K562 (cell line): ENCODE results near the gene SEBOX. TPM values are rescaled to one million over a fixed set of nuclear protein-coding genes. Genes with fewer than 3 reads are reported as not detected.

Experiments used
- AFF4 ChIP-seq: sonication (generic); formaldehyde crosslinking; IDR thresholded peaks from 2 replicates; pipeline ENCODE4 v1.8.0; 2023; ENCODE audit warnings: mild to moderate bottlenecking, missing genetic modification reagents
- ARID2 ChIP-seq: fragments of 450-650 bp; IDR thresholded peaks from 2 replicates; pipeline ENCODE4 v1.6.1; 2017; ENCODE audit warnings: antibody characterized with exemption, mild to moderate bottlenecking
- BDP1 ChIP-seq: IDR thresholded peaks from 3 replicates; pipeline ENCODE4 v1.6.1; 2011; ENCODE audit not compliant: insufficient read length, insufficient read depth
- BHLHE40 ChIP-seq: IDR thresholded peaks from 2 replicates; pipeline ENCODE4 v1.6.1; 2011; ENCODE audit warnings: low read length, improper control_type of control experiment
- CAMTA2 ChIP-seq: fragments of 250-450 bp; sonication (Bioruptor Pico); conservative IDR thresholded peaks from 2 replicates; pipeline ENCODE4 v1.5.1; 2022
- CBFA2T3 ChIP-seq: fragments of 450-650 bp; IDR thresholded peaks from 2 replicates; pipeline ENCODE4 v1.6.1; 2017
- CEBPG ChIP-seq, 3 experiments: fragments of 200-800 bp in 1 of 3; sonication (Bioruptor generic) in 1 of 3; sonication (generic) in 1 of 3; formaldehyde crosslinking in 1 of 3; IDR thresholded peaks in 2 of 3; conservative IDR thresholded peaks in 1 of 3; 2 replicates each; pipeline versions ENCODE4 v1.6.1 to v1.8.0; 2016 to 2022; ENCODE audit warnings: missing compliant biosample characterization in 2 of 3, missing genetic modification characterization in 2 of 3, mild to moderate bottlenecking in 1 of 3, missing genetic modification reagents in 1 of 3
- EHMT2 ChIP-seq: fragments of 450-650 bp; IDR thresholded peaks from 2 replicates; pipeline ENCODE4 v1.6.1; 2018; ENCODE audit warnings: antibody characterized with exemption
- ESRRB ChIP-seq: fragments of 250-450 bp; sonication (Bioruptor Pico); IDR thresholded peaks from 2 replicates; pipeline ENCODE4 v1.5.0; 2020; ENCODE audit warnings: mild to moderate bottlenecking, moderate library complexity, borderline replicate concordance
- GATA2 ChIP-seq: sonication (generic); formaldehyde crosslinking; IDR thresholded peaks from 2 replicates; pipeline ENCODE4 v1.4.0; 2020; ENCODE audit warnings: mild to moderate bottlenecking, missing genetic modification reagents
- HDAC8 ChIP-seq: fragments of 450-650 bp; IDR thresholded peaks from 2 replicates; pipeline ENCODE4 v1.6.1; 2016; ENCODE audit warnings: mild to moderate bottlenecking, missing genetic modification characterization, moderate library complexity, missing compliant biosample characterization
- HIVEP1 ChIP-seq: fragments of 250-450 bp; sonication (Bioruptor Pico); IDR thresholded peaks from 2 replicates; pipeline ENCODE4 v1.4.0; 2020; ENCODE audit warnings: mild to moderate bottlenecking
- ID3 ChIP-seq, 2 experiments: fragments of 250-450 bp in 1 of 2; fragments of 450-650 bp in 1 of 2; sonication (Bioruptor Pico) in 1 of 2; IDR thresholded peaks; 2 replicates each; pipeline versions ENCODE4 v1.6.1 to v1.8.0; 2016 to 2021; ENCODE audit warnings: mild to moderate bottlenecking in 2 of 2, moderate library complexity in 2 of 2, missing compliant biosample characterization in 1 of 2, missing genetic modification characterization in 1 of 2
- KAT7 ChIP-seq: sonication (generic); formaldehyde crosslinking; IDR thresholded peaks from 2 replicates; pipeline ENCODE4 v1.8.0; 2022; ENCODE audit warnings: missing genetic modification reagents, mild to moderate bottlenecking, borderline replicate concordance
- L3MBTL2 ChIP-seq: fragments of 450-650 bp; IDR thresholded peaks from 2 replicates; pipeline ENCODE4 v1.6.1; 2016; ENCODE audit warnings: mild to moderate bottlenecking, moderate library complexity
- NELFE ChIP-seq: IDR thresholded peaks from 2 replicates; pipeline ENCODE4 v1.6.1; 2011; ENCODE audit warnings: mild to moderate bottlenecking; ENCODE audit not compliant: insufficient read depth, insufficient read length
- NFXL1 ChIP-seq: fragments of 450-650 bp; formaldehyde crosslinking; IDR thresholded peaks from 2 replicates; pipeline ENCODE4 v1.4.0; 2021; ENCODE audit warnings: mild to moderate bottlenecking
- OTX1 ChIP-seq: fragments of 450-650 bp; formaldehyde crosslinking; IDR thresholded peaks from 2 replicates; pipeline ENCODE4 v1.4.0; 2022; ENCODE audit warnings: mild to moderate bottlenecking
- SAFB2 ChIP-seq: fragments of 200-400 bp; formaldehyde crosslinking; IDR thresholded peaks from 2 replicates; pipeline ENCODE4 v1.6.1; 2018; ENCODE audit warnings: borderline replicate concordance, low read length, low read depth, moderate library complexity; ENCODE audit not compliant: severe bottlenecking
- SLC30A9 ChIP-seq: fragments of 250-450 bp; sonication (Bioruptor Pico); IDR thresholded peaks from 2 replicates; pipeline ENCODE4 v1.8.0; 2022; ENCODE audit warnings: mild to moderate bottlenecking, moderate library complexity
- SMARCE1 ChIP-seq: fragments of 450-650 bp; IDR thresholded peaks from 2 replicates; pipeline ENCODE4 v1.7.1; 2016; ENCODE audit warnings: mild to moderate bottlenecking
- STAG1 ChIP-seq: sonication (generic); formaldehyde crosslinking; IDR thresholded peaks from 2 replicates; pipeline ENCODE4 v1.5.0; 2020; ENCODE audit warnings: missing genetic modification reagents, borderline replicate concordance
- ZBED1 ChIP-seq: IDR thresholded peaks from 2 replicates; pipeline ENCODE4 v1.6.1; 2014
- ZNF274 ChIP-seq: IDR thresholded peaks from 2 replicates; pipeline ENCODE4 v1.6.1; 2011; ENCODE audit warnings: low read depth, mild to moderate bottlenecking, low read length, moderate library complexity, borderline replicate concordance
- ZNF311 ChIP-seq: fragments of 250-450 bp; sonication (Bioruptor Pico); IDR thresholded peaks from 2 replicates; pipeline ENCODE4 v1.4.0; 2020; ENCODE audit warnings: mild to moderate bottlenecking, moderate library complexity
- ZNF431 ChIP-seq: sonication (generic); formaldehyde crosslinking; IDR thresholded peaks from 2 replicates; pipeline ENCODE4 v1.8.0; 2022; ENCODE audit warnings: mild to moderate bottlenecking, missing genetic modification reagents
- ZNF561 ChIP-seq: fragments of 450-650 bp; formaldehyde crosslinking; conservative IDR thresholded peaks from 2 replicates; pipeline ENCODE4 v1.4.0; 2020; ENCODE audit warnings: mild to moderate bottlenecking, moderate library complexity
- polyA plus RNA-seq, 8 experiments: library from polyadenylated mRNA; depleted of rRNA in 4 of 8; stranded (reverse) in 5 of 8; unstranded in 3 of 8; fragments of >200 nt; fragmentation: Nextera tagmentation in 2 of 8; fragmentation: Illumina TruSeq in 1 of 8; extraction: Ambion mirVana in 2 of 8; extraction: Trizol in 1 of 8; gene quantifications; 2 replicates each; pipeline versions ENCODE4 v1.2.1 to v1.2.3, GENCODE V29; 2011 to 2014; ENCODE audit warnings: inconsistent platforms in 1 of 8, missing spikeins in 1 of 8
- total RNA-seq, 7 experiments: library from RNA; depleted of rRNA in 6 of 7; stranded (reverse); fragments of >200 nt in 6 of 7; fragmentation: Illumina TruSeq in 2 of 7; extraction: Trizol in 2 of 7; gene quantifications; 2 replicates each; pipeline versions ENCODE4 v1.2.1 to v1.2.3, GENCODE V29; 2011 to 2021; ENCODE audit warnings: low replicate concordance in 1 of 7

The SEBOX gene
- total and polyA plus RNA-seq, 9 of the 15 experiments (the other 6 are each of a cell fraction or from before 2014, with no cell fraction given): not detected

GRCh38 chr17:28318759-28319597 is 46.0 kb downstream of the SEBOX start, which contains the start of gene TMEM97 (continued):
- TF ChIP-seq HDAC8 (no peak), EHMT2 (no peak), BHLHE40 (no peak), CBFA2T3 (no peak), SAFB2 (no peak), NELFE (no peak), ZNF431 (CRISPR knock-in tag) (peak; percentile 68), ZNF274 (no peak), CEBPG (CRISPR knock-in tag; IDR thresholded peaks at IDR 0.05) (0 out of 2 replicates have a peak, but pooled peaks have one; percentile 24), CEBPG (tag; conservative IDR thresholded peaks at IDR 0.05 in 1 of 2, IDR thresholded peaks at IDR 0.05 in 1 of 2) (no peak), ZBED1 (no peak), ARID2 (0 out of 2 replicates have a peak, but pooled peaks have one; percentile 19), GATA2 (CRISPR knock-in tag) (no peak), ID3 (CRISPR knock-in tag; IDR thresholded peaks at IDR 0.05) (no peak), ID3 (tag; IDR thresholded peaks at IDR 0.05) (no peak), HIVEP1 (CRISPR knock-in tag) (no peak), ESRRB (CRISPR knock-in tag) (no peak), STAG1 (CRISPR knock-in tag) (no peak), OTX1 (CRISPR knock-in tag) (no peak), KAT7 (CRISPR knock-in tag) (no peak), SMARCE1 (peak; percentile 50; the same call in 1 of the 2 replicates), ZNF311 (CRISPR knock-in tag) (no peak), L3MBTL2 (peak; percentile 93), AFF4 (CRISPR knock-in tag) (no peak), NFXL1 (no peak), BDP1 (no peak), CAMTA2 (CRISPR knock-in tag) (no peak), ZNF561 (no peak), SLC30A9 (no peak)
